Smooth muscle cell of the coronary artery (primary cell): ENCODE results near the gene LARP4B. TPM values are rescaled to one million over a fixed set of nuclear protein-coding genes. Genes with fewer than 3 reads are reported as not detected.

Experiments
- total RNA-seq: library from RNA; depleted of rRNA; stranded (reverse); fragments of >200 nt; gene quantifications from 2 replicates; pipeline ENCODE4 v1.2.3, GENCODE V29; 2014; ENCODE audit warnings: low replicate concordance

Gene LARP4B
- 14.5 and 20.7 TPM in 2 replicates for total RNA-seq

DNA sequence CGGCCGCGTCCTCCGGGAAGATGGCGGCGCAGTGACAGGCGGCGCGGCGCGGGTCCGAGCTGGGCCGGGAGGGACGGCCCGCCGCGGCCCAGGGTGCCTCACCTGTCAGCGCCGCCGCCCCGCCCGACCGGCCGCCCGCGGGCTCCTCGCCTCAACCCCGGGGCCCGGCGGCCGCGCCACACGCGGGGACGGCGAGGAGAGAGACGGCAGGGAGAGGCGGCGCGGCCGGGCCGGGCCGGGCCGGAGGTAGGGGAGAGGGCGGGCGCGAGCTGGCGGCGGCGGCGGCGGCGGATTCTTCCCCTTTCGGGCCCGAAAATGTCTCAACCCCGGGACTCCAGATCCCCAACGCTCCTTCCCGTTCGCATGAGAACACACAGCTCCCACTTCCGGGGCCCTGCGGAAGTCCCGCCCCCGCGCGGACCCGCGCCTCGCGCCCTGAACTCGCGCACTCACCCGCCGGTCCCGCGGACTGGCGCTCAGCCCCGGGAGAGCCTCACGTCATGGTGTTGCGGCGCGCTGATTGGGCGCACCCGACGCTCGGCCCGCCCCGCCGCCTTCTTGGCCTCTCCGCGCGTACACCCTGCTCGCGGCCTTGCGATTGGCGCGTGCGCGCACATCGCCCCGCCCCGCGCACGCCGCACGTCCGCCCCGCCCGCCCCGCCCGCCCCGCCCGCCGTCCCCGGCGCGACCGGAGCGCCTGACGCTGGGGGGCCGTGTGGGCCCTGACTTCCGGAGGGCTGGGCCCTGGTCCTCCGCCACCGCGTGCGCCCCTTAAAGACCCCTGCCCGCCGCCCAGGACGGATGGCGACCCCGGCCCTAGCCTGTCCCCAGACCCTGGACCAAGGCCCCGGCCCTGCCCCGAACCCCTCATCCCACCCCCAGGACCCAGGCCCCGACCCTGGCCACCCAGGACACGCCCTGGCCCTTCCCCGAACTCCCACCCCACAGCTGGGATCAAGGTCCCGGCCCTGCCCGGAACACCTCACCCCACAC, at the start of gene LARP4B:
Gene LARP4B, minus strand, starts transcription at position 380 of the 993 bp plus-strand sequence. CDS start 45,984 bp downstream, outside the sequence.

Other genes starting within 250 kb of the LARP4B start
- 9.5 and 24.9 TPM in 2 replicates for gene DIP2C, start 242.0 kb downstream of the LARP4B start, total RNA-seq
- 18.7 and 33.7 TPM in 2 replicates for gene GTPBP4, start 56.7 kb upstream of the LARP4B start, total RNA-seq
- gene IDI2, start 94.2 kb upstream of the LARP4B start, total RNA-seq, result not detected in 2 replicates
- 22.8 and 68.3 TPM in 2 replicates for gene IDI1, start 117.4 kb upstream of the LARP4B start, total RNA-seq
- gene WDR37, start 124.7 kb upstream of the LARP4B start, total RNA-seq, result 12.5 and 17.7 TPM in 2 replicates